HCT116 (cell line): ENCODE measurements around the gene BRAT1. TPM values are rescaled to one million over a fixed set of nuclear protein-coding genes. Genes with fewer than 3 reads are reported as not detected.

Experiments
- ATAC-seq: fragments of 200-7000 bp; cut with Tn5 transposase; 2 replicates; pipeline ENCODE4 v1.9.1; 2020; ENCODE audit warnings: mild to moderate bottlenecking, moderate library complexity
- BruUV-seq: library from RNA; stranded (reverse); fragments of 400-500 nt; replicated peaks from 2 replicates; lab custom pipeline; 2021; lab: Mats Ljungman, UMichigan
- CTCF ChIA-PET: fragments of 300-600 bp; sonication (Branson Sonifier 250); formaldehyde crosslinking; loops from one replicate; lab custom pipeline; 2021; ENCODE audit warnings: antibody characterized with exemption; lab: Charles Lee
- POLR2A ChIA-PET: fragments of 300-600, 350-600 bp; sonication (Branson Sonifier 250); formaldehyde crosslinking; loops from one replicate; lab custom pipeline; 2021; ENCODE audit warnings: antibody characterized with exemption; lab: Charles Lee
- RAD21 ChIA-PET, 2 experiments: fragments of 300-600 bp; sonication (Branson Sonifier 250); formaldehyde crosslinking; loops; one replicate each; lab custom pipeline; 2023; ENCODE audit warnings: low total read pairs in 2 of 2; ENCODE audit not compliant: uncharacterized antibody in 2 of 2, unreplicated experiment in 2 of 2, low non-redundant PET in 1 of 2; lab: Charles Lee
- DNase-seq: peaks from one replicate; pipeline ENCODE4 v3.0.0-alpha.2; 2010; ENCODE audit warnings: low read depth, low spot score
- H2AFZ ChIP-seq: fragments of 200-600 bp; shearing (Covaris generic), sonication (generic); 2 replicates; pipeline ENCODE4 v1.6.1; 2017; ENCODE audit warnings: low read depth, mixed run types, mixed read lengths, antibody characterized with exemption, low read length; ENCODE audit not compliant: poor library complexity, severe bottlenecking
- H3K27ac ChIP-seq: 2 replicates; pipeline ENCODE4 v1.5.1; 2012; ENCODE audit warnings: low read depth, low read length
- H3K27me3 ChIP-seq: fragments of 200-600 bp; sonication (generic); 2 replicates; pipeline ENCODE4 v1.6.1; 2016; ENCODE audit warnings: mixed run types, low read length, mixed read lengths; ENCODE audit not compliant: insufficient read depth
- H3K36me3 ChIP-seq, 2 experiments: fragments of 200-500 bp in 1 of 2; fragments of 200-600 bp in 1 of 2; sonication (Bioruptor generic) in 1 of 2; sonication (generic) in 1 of 2; 2 replicates each; pipeline versions ENCODE4 v1.5.1 to v1.6.1; 2014 to 2016; ENCODE audit warnings: low read length in 2 of 2, inconsistent platforms in 1 of 2, mixed read lengths in 1 of 2, mixed run types in 1 of 2; ENCODE audit not compliant: insufficient read depth in 2 of 2, control insufficient read depth in 1 of 2
- H3K4me1 ChIP-seq, 2 experiments: fragments of 200-600 bp in 1 of 2; sonication (generic) in 1 of 2; 2 replicates each; pipeline versions ENCODE4 v1.5.1 to v1.6.1; 2012 to 2017; ENCODE audit warnings: low read length in 2 of 2, inconsistent platforms in 1 of 2, mild to moderate bottlenecking in 1 of 2, mixed read lengths in 1 of 2, mixed run types in 1 of 2, moderate library complexity in 1 of 2; ENCODE audit not compliant: insufficient read depth in 2 of 2, control insufficient read depth in 1 of 2
- H3K4me2 ChIP-seq: fragments of 200-600 bp; sonication (generic); 2 replicates; pipeline ENCODE4 v1.6.1; 2017; ENCODE audit warnings: mixed run types, low read length, mixed read lengths
- H3K4me3 ChIP-seq, 2 experiments: fragments of 200-600 bp in 1 of 2; sonication (generic) in 1 of 2; replicated peaks in 1 of 2; 2 replicates each; pipeline ENCODE4 v1.5.1; 2011 to 2016; ENCODE audit warnings: low read length in 2 of 2, control low read depth in 1 of 2, low read depth in 1 of 2, mild to moderate bottlenecking in 1 of 2, mixed read lengths in 1 of 2, mixed run types in 1 of 2
- H3K79me2 ChIP-seq: fragments of 200-600 bp; sonication (generic); 2 replicates; pipeline ENCODE4 v1.6.1; 2017; ENCODE audit warnings: mild to moderate bottlenecking, mixed run types, low read length, moderate library complexity, mixed read lengths; ENCODE audit not compliant: insufficient read depth
- H3K9ac ChIP-seq: fragments of 200-600 bp; sonication (generic); 2 replicates; pipeline ENCODE4 v1.6.1; 2016; ENCODE audit warnings: low read length, mixed read lengths
- H3K9me2 ChIP-seq: fragments of 200-600 bp; sonication (generic), shearing (Covaris generic); 2 replicates; pipeline ENCODE4 v1.6.1; 2017; ENCODE audit warnings: mixed run types, mild to moderate bottlenecking, moderate library complexity; ENCODE audit not compliant: insufficient read depth
- H3K9me3 ChIP-seq, 2 experiments: fragments of 200-500 bp in 1 of 2; fragments of 200-600 bp in 1 of 2; sonication (Bioruptor generic) in 1 of 2; sonication (generic) in 1 of 2; 2 replicates each; pipeline ENCODE4 v1.6.1; 2014 to 2017; ENCODE audit warnings: low read length in 2 of 2, mixed read lengths in 2 of 2, inconsistent platforms in 1 of 2, low read depth in 1 of 2, mild to moderate bottlenecking in 1 of 2, mixed run types in 1 of 2, moderate library complexity in 1 of 2; ENCODE audit not compliant: control insufficient read depth in 1 of 2, insufficient read depth in 1 of 2
- H4K20me1 ChIP-seq: fragments of 200-600 bp; sonication (generic), shearing (Covaris generic); 2 replicates; pipeline ENCODE4 v1.6.1; 2017; ENCODE audit warnings: mixed run types, mild to moderate bottlenecking, moderate library complexity; ENCODE audit not compliant: insufficient read depth
- CBX3 ChIP-seq: IDR thresholded peaks from 2 replicates; pipeline ENCODE4 v1.6.1; 2012; ENCODE audit warnings: low read depth
- CEBPB ChIP-seq: IDR thresholded peaks from 2 replicates; pipeline ENCODE4 v1.6.1; 2012; ENCODE audit warnings: low read depth
- EZH2phosphoT487 ChIP-seq: fragments of 200-600 bp; IDR thresholded peaks from 2 replicates; pipeline ENCODE4 v1.6.1; 2018; ENCODE audit warnings: antibody characterized with exemption, borderline replicate concordance
- POLR2A ChIP-seq: IDR thresholded peaks from 2 replicates; pipeline ENCODE4 v1.7.0; 2011; ENCODE audit warnings: borderline replicate concordance; ENCODE audit not compliant: insufficient read depth, insufficient read length; ENCODE audit errors: extremely low read depth
- SIN3A ChIP-seq: IDR thresholded peaks from 2 replicates; pipeline ENCODE4 v1.6.1; 2012; ENCODE audit warnings: low read depth
- SP1 ChIP-seq: IDR thresholded peaks from 2 replicates; pipeline ENCODE4 v1.6.1; 2012; ENCODE audit warnings: low read depth
- SRF ChIP-seq: IDR thresholded peaks from 2 replicates; pipeline ENCODE4 v1.6.1; 2012; ENCODE audit warnings: low read depth
- TCF7L2 ChIP-seq: IDR thresholded peaks from 2 replicates; pipeline ENCODE4 v1.7.0; 2011; ENCODE audit warnings: borderline replicate concordance, inconsistent platforms; ENCODE audit not compliant: insufficient read depth, insufficient read length; ENCODE audit errors: extremely low read depth
- YY1 ChIP-seq: IDR thresholded peaks from 2 replicates; pipeline ENCODE4 v1.6.1; 2011; ENCODE audit warnings: low read length, low read depth, moderate library complexity, mild to moderate bottlenecking; ENCODE audit not compliant: insufficient replicate concordance; ENCODE audit errors: extremely low read depth
- ZFX ChIP-seq: fragments of 450-650 bp; IDR thresholded peaks from 2 replicates; pipeline ENCODE4 v1.6.1; 2017
- ZNF274 ChIP-seq: fragments of 200-500 bp; sonication (Bioruptor generic); IDR thresholded peaks from 2 replicates; pipeline ENCODE4 v1.6.1; 2014; ENCODE audit warnings: mild to moderate bottlenecking, low read depth, low read length, inconsistent platforms
- intact Hi-C: fragments of 100-400 bp; cut with micrococcal nuclease; formaldehyde crosslinking; loops from 2 replicates; pipeline ENCODE4 v1.10.0; 2022
- total RNA-seq: library from RNA; stranded (reverse); gene quantifications from one replicate; pipeline ENCODE4 v1.2.1, GENCODE V29; 2021; ENCODE audit not compliant: unreplicated experiment
- TF ChIP-seq, protein P1 (sequence below): IDR thresholded peaks from 2 replicates; pipeline ENCODE4 v1.6.1; 2012
- TF ChIP-seq, protein P2 (sequence below): IDR thresholded peaks from 2 replicates; pipeline ENCODE4 v1.6.1; 2012; ENCODE audit warnings: low read depth
- TF ChIP-seq, protein P3 (sequence below), 3 experiments: fragments of 200-600 bp in 1 of 3; sonication (generic) in 1 of 3; IDR thresholded peaks in 2 of 3; conservative IDR thresholded peaks in 1 of 3; 2 replicates each; pipeline ENCODE4 v1.5.1; 2012 to 2017; ENCODE audit warnings: low read depth in 2 of 3, low read length in 2 of 3, antibody characterized with exemption in 1 of 3, borderline replicate concordance in 1 of 3, control low read depth in 1 of 3, mild to moderate bottlenecking in 1 of 3, mixed read lengths in 1 of 3, mixed run types in 1 of 3, moderate library complexity in 1 of 3; ENCODE audit not compliant: insufficient read depth in 1 of 3
- TF ChIP-seq, protein P4 (sequence below): IDR thresholded peaks from 2 replicates; pipeline ENCODE4 v1.6.1; 2012

Gene BRAT1
- total RNA-seq, 1 experiment from 2014 or later = 47.6 TPM

DNA sequence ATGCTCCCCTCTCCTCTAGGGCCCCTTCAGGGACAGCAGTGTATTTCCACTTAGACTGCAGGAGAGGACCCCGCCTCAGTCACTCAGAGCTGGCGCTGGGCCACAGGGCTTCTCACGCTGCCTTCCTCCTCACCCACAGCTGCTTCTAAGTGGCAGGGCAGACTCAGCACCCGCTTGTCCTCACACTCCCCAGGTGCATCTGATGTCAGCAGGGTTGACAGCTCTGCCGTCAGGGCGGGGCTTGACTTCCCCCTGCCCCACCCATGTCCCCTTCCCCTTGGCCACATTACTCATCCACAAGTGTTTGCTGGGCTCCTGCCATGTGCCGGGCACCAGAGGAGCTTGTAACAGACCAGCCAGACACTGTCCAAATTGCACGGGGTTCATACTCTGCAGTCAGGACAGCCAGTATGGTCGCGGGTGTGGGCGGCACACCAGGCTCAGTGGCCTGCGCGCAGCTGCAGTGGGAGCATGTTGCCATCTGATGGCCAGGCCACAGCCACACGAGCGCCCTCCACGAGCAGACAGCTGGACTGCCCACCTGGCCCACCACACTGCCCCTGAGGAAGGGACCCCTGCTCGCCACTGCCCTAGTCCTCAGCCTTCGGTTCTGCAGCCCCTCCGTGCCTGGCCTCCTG lies 47.2 kb upstream of the BRAT1 start:
- DNase-seq (no peak), ATAC-seq (no peak)
- no peaks in the 10 kb centered on the region for H4K20me1 ChIP-seq
- no peaks in the 10 kb centered on the region for H3K79me2 ChIP-seq
- H3K4me1 ChIP-seq = no peaks in the 10 kb centered on the region
- RAD21 ChIA-PET = no interaction called here
- H3K9me3 ChIP-seq = no peaks in the 10 kb centered on the region
- POLR2A ChIA-PET = no interaction called here
- H3K9me2 ChIP-seq = no peaks in the 10 kb centered on the region
- no peak overlapping the region for H3K9ac ChIP-seq
- H3K27me3 ChIP-seq = no peaks in the 10 kb centered on the region
- H3K4me3 ChIP-seq = no peak overlapping the region
- no peak overlapping the region for H2AFZ ChIP-seq
- peaks cover 3 to 8% of the 10 kb centered on the region in 2 experiments; a peak in 2 of 4 replicates for H3K36me3 ChIP-seq
- intact Hi-C loops = no loop called here
- H3K27ac ChIP-seq = no peak overlapping the region
- no peak overlapping the region for H3K4me2 ChIP-seq
- TF ChIP-seq POLR2A = no peak
- TF ChIP-seq SP1 = no peak
- TF ChIP-seq SRF = no peak
- TF ChIP-seq EZH2phosphoT487 = no peak
- no peak for TF ChIP-seq YY1
- TF ChIP-seq, protein P1, sequence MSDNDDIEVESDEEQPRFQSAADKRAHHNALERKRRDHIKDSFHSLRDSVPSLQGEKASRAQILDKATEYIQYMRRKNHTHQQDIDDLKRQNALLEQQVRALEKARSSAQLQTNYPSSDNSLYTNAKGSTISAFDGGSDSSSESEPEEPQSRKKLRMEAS = no peak
- TF ChIP-seq TCF7L2 = no peak
- no peak for TF ChIP-seq CEBPB
- no peak for TF ChIP-seq ZFX
- CTCF ChIA-PET = no interaction called here
- no TSS peak for BruUV-seq

DNA sequence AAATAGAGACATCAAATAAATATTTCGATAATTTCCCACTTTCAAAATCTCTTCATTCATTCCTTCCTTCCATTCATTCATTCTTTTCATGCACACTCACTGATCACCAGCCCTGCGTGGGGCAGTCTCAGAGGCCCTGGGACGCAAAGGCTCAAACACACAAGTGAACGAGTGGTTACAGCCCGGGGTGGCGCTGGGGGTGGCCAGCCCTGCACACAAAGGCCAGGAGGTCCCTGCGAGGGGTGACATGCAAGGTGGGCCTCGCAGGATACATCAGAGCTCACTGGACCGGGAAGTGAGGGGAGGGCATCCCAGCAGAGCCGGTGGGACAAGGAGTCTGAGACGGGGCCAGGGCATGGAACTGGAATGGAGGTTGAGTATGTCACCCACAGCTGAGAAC lies 46.6 kb upstream of the BRAT1 start:
- DNase-seq (no peak), ATAC-seq (no peak)
- BruUV-seq = no TSS peak
- Histone ChIP-seq H3K4me3 (no peak overlapping the region), H2AFZ (no peak overlapping the region), H3K36me3 (peaks cover 3 to 8% of the 10 kb centered on the region in 2 experiments; a peak in 2 of 4 replicates), H3K9ac (no peak overlapping the region), H3K4me1 (no peaks in the 10 kb centered on the region), H3K79me2 (no peaks in the 10 kb centered on the region), H3K27me3 (no peaks in the 10 kb centered on the region), H3K9me3 (no peaks in the 10 kb centered on the region), H4K20me1 (no peaks in the 10 kb centered on the region), H3K9me2 (no peaks in the 10 kb centered on the region), H3K4me2 (no peak overlapping the region), H3K27ac (no peak overlapping the region)
- TF ChIP-seq CBX3 (no peak), POLR2A (no peak), SIN3A (no peak), ZNF274 (no peak), YY1 (no peak), CEBPB (no peak)
- TF ChIP-seq, protein P2, sequence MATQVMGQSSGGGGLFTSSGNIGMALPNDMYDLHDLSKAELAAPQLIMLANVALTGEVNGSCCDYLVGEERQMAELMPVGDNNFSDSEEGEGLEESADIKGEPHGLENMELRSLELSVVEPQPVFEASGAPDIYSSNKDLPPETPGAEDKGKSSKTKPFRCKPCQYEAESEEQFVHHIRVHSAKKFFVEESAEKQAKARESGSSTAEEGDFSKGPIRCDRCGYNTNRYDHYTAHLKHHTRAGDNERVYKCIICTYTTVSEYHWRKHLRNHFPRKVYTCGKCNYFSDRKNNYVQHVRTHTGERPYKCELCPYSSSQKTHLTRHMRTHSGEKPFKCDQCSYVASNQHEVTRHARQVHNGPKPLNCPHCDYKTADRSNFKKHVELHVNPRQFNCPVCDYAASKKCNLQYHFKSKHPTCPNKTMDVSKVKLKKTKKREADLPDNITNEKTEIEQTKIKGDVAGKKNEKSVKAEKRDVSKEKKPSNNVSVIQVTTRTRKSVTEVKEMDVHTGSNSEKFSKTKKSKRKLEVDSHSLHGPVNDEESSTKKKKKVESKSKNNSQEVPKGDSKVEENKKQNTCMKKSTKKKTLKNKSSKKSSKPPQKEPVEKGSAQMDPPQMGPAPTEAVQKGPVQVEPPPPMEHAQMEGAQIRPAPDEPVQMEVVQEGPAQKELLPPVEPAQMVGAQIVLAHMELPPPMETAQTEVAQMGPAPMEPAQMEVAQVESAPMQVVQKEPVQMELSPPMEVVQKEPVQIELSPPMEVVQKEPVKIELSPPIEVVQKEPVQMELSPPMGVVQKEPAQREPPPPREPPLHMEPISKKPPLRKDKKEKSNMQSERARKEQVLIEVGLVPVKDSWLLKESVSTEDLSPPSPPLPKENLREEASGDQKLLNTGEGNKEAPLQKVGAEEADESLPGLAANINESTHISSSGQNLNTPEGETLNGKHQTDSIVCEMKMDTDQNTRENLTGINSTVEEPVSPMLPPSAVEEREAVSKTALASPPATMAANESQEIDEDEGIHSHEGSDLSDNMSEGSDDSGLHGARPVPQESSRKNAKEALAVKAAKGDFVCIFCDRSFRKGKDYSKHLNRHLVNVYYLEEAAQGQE = no peak
- TF ChIP-seq, protein P3, sequence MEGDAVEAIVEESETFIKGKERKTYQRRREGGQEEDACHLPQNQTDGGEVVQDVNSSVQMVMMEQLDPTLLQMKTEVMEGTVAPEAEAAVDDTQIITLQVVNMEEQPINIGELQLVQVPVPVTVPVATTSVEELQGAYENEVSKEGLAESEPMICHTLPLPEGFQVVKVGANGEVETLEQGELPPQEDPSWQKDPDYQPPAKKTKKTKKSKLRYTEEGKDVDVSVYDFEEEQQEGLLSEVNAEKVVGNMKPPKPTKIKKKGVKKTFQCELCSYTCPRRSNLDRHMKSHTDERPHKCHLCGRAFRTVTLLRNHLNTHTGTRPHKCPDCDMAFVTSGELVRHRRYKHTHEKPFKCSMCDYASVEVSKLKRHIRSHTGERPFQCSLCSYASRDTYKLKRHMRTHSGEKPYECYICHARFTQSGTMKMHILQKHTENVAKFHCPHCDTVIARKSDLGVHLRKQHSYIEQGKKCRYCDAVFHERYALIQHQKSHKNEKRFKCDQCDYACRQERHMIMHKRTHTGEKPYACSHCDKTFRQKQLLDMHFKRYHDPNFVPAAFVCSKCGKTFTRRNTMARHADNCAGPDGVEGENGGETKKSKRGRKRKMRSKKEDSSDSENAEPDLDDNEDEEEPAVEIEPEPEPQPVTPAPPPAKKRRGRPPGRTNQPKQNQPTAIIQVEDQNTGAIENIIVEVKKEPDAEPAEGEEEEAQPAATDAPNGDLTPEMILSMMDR (IDR thresholded peaks at IDR 0.05 in 2 of 3, conservative IDR thresholded peaks at IDR 0.05 in 1 of 3; ENCODE audit: borderline replicate concordance in 1 of 3, insufficient read depth in 1 of 3, low read depth in 2 of 3, low read length in 2 of 3) = no peak
- TF ChIP-seq, protein P4, sequence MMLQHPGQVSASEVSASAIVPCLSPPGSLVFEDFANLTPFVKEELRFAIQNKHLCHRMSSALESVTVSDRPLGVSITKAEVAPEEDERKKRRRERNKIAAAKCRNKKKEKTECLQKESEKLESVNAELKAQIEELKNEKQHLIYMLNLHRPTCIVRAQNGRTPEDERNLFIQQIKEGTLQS = no peak
- RAD21 ChIA-PET = no interaction called here
- CTCF ChIA-PET = no interaction called here
- intact Hi-C loops = no loop called here
- POLR2A ChIA-PET = no interaction called here
